HCT116 (cell line): ENCODE measurements around the gene DDI2. TPM values are rescaled to one million over a fixed set of nuclear protein-coding genes. Genes with fewer than 3 reads are reported as not detected.

Experiments used
- ATAC-seq: fragments of 200-7000 bp; cut with Tn5 transposase; 2 replicates; pipeline ENCODE4 v1.9.1; 2020; ENCODE audit warnings: mild to moderate bottlenecking, moderate library complexity
- BruUV-seq: library from RNA; stranded (reverse); fragments of 400-500 nt; replicated peaks from 2 replicates; lab custom pipeline; 2021; lab: Mats Ljungman, UMichigan
- CTCF ChIA-PET: fragments of 300-600 bp; sonication (Branson Sonifier 250); formaldehyde crosslinking; loops from one replicate; lab custom pipeline; 2021; ENCODE audit warnings: antibody characterized with exemption; lab: Charles Lee
- POLR2A ChIA-PET: fragments of 300-600, 350-600 bp; sonication (Branson Sonifier 250); formaldehyde crosslinking; loops from one replicate; lab custom pipeline; 2021; ENCODE audit warnings: antibody characterized with exemption; lab: Charles Lee
- RAD21 ChIA-PET, 2 experiments: fragments of 300-600 bp; sonication (Branson Sonifier 250); formaldehyde crosslinking; loops; one replicate each; lab custom pipeline; 2023; ENCODE audit warnings: low total read pairs in 2 of 2; ENCODE audit not compliant: uncharacterized antibody in 2 of 2, unreplicated experiment in 2 of 2, low non-redundant PET in 1 of 2; lab: Charles Lee
- DNase-seq: peaks from one replicate; pipeline ENCODE4 v3.0.0-alpha.2; 2010; ENCODE audit warnings: low read depth, low spot score
- H2AFZ ChIP-seq: fragments of 200-600 bp; shearing (Covaris generic), sonication (generic); 2 replicates; pipeline ENCODE4 v1.6.1; 2017; ENCODE audit warnings: low read depth, mixed run types, mixed read lengths, antibody characterized with exemption, low read length; ENCODE audit not compliant: poor library complexity, severe bottlenecking
- H3K27ac ChIP-seq: 2 replicates; pipeline ENCODE4 v1.5.1; 2012; ENCODE audit warnings: low read depth, low read length
- H3K27me3 ChIP-seq: fragments of 200-600 bp; sonication (generic); 2 replicates; pipeline ENCODE4 v1.6.1; 2016; ENCODE audit warnings: mixed run types, low read length, mixed read lengths; ENCODE audit not compliant: insufficient read depth
- H3K36me3 ChIP-seq, 2 experiments: fragments of 200-500 bp in 1 of 2; fragments of 200-600 bp in 1 of 2; sonication (Bioruptor generic) in 1 of 2; sonication (generic) in 1 of 2; 2 replicates each; pipeline versions ENCODE4 v1.5.1 to v1.6.1; 2014 to 2016; ENCODE audit warnings: low read length in 2 of 2, inconsistent platforms in 1 of 2, mixed read lengths in 1 of 2, mixed run types in 1 of 2; ENCODE audit not compliant: insufficient read depth in 2 of 2, control insufficient read depth in 1 of 2
- H3K4me1 ChIP-seq, 2 experiments: fragments of 200-600 bp in 1 of 2; sonication (generic) in 1 of 2; 2 replicates each; pipeline versions ENCODE4 v1.5.1 to v1.6.1; 2012 to 2017; ENCODE audit warnings: low read length in 2 of 2, inconsistent platforms in 1 of 2, mild to moderate bottlenecking in 1 of 2, mixed read lengths in 1 of 2, mixed run types in 1 of 2, moderate library complexity in 1 of 2; ENCODE audit not compliant: insufficient read depth in 2 of 2, control insufficient read depth in 1 of 2
- H3K4me2 ChIP-seq: fragments of 200-600 bp; sonication (generic); 2 replicates; pipeline ENCODE4 v1.6.1; 2017; ENCODE audit warnings: mixed run types, low read length, mixed read lengths
- H3K4me3 ChIP-seq, 2 experiments: fragments of 200-600 bp in 1 of 2; sonication (generic) in 1 of 2; replicated peaks in 1 of 2; 2 replicates each; pipeline ENCODE4 v1.5.1; 2011 to 2016; ENCODE audit warnings: low read length in 2 of 2, control low read depth in 1 of 2, low read depth in 1 of 2, mild to moderate bottlenecking in 1 of 2, mixed read lengths in 1 of 2, mixed run types in 1 of 2
- H3K79me2 ChIP-seq: fragments of 200-600 bp; sonication (generic); 2 replicates; pipeline ENCODE4 v1.6.1; 2017; ENCODE audit warnings: mild to moderate bottlenecking, mixed run types, low read length, moderate library complexity, mixed read lengths; ENCODE audit not compliant: insufficient read depth
- H3K9ac ChIP-seq: fragments of 200-600 bp; sonication (generic); 2 replicates; pipeline ENCODE4 v1.6.1; 2016; ENCODE audit warnings: low read length, mixed read lengths
- H3K9me2 ChIP-seq: fragments of 200-600 bp; sonication (generic), shearing (Covaris generic); 2 replicates; pipeline ENCODE4 v1.6.1; 2017; ENCODE audit warnings: mixed run types, mild to moderate bottlenecking, moderate library complexity; ENCODE audit not compliant: insufficient read depth
- H3K9me3 ChIP-seq, 2 experiments: fragments of 200-500 bp in 1 of 2; fragments of 200-600 bp in 1 of 2; sonication (Bioruptor generic) in 1 of 2; sonication (generic) in 1 of 2; 2 replicates each; pipeline ENCODE4 v1.6.1; 2014 to 2017; ENCODE audit warnings: low read length in 2 of 2, mixed read lengths in 2 of 2, inconsistent platforms in 1 of 2, low read depth in 1 of 2, mild to moderate bottlenecking in 1 of 2, mixed run types in 1 of 2, moderate library complexity in 1 of 2; ENCODE audit not compliant: control insufficient read depth in 1 of 2, insufficient read depth in 1 of 2
- H4K20me1 ChIP-seq: fragments of 200-600 bp; sonication (generic), shearing (Covaris generic); 2 replicates; pipeline ENCODE4 v1.6.1; 2017; ENCODE audit warnings: mixed run types, mild to moderate bottlenecking, moderate library complexity; ENCODE audit not compliant: insufficient read depth
- ATF3 ChIP-seq: IDR thresholded peaks from 2 replicates; pipeline ENCODE4 v1.6.1; 2012
- CTCF ChIP-seq, 3 experiments: fragments of 200-600 bp in 1 of 3; sonication (generic) in 1 of 3; IDR thresholded peaks in 2 of 3; conservative IDR thresholded peaks in 1 of 3; 2 replicates each; pipeline ENCODE4 v1.5.1; 2012 to 2017; ENCODE audit warnings: low read depth in 2 of 3, low read length in 2 of 3, antibody characterized with exemption in 1 of 3, borderline replicate concordance in 1 of 3, control low read depth in 1 of 3, mild to moderate bottlenecking in 1 of 3, mixed read lengths in 1 of 3, mixed run types in 1 of 3, moderate library complexity in 1 of 3; ENCODE audit not compliant: insufficient read depth in 1 of 3
- EZH2 ChIP-seq: fragments of 200-600 bp; sonication (generic); IDR thresholded peaks from 2 replicates; pipeline ENCODE4 v1.6.1; 2017; ENCODE audit warnings: antibody characterized with exemption, mixed run types
- JUND ChIP-seq: IDR thresholded peaks from 2 replicates; pipeline ENCODE4 v1.6.1; 2012
- MAX ChIP-seq: IDR thresholded peaks from 2 replicates; pipeline ENCODE4 v1.6.1; 2012
- POLR2A ChIP-seq: IDR thresholded peaks from 2 replicates; pipeline ENCODE4 v1.7.0; 2011; ENCODE audit warnings: borderline replicate concordance; ENCODE audit not compliant: insufficient read depth, insufficient read length; ENCODE audit errors: extremely low read depth
- POLR2AphosphoS5 ChIP-seq: IDR thresholded peaks from 2 replicates; pipeline ENCODE4 v1.6.1; 2011; ENCODE audit warnings: mild to moderate bottlenecking, low read depth, low read length, moderate library complexity
- TCF7L2 ChIP-seq: IDR thresholded peaks from 2 replicates; pipeline ENCODE4 v1.7.0; 2011; ENCODE audit warnings: borderline replicate concordance, inconsistent platforms; ENCODE audit not compliant: insufficient read depth, insufficient read length; ENCODE audit errors: extremely low read depth
- ZBTB33 ChIP-seq: IDR thresholded peaks from 2 replicates; pipeline ENCODE4 v1.6.1; 2011; ENCODE audit warnings: mild to moderate bottlenecking, low read length, moderate library complexity; ENCODE audit not compliant: insufficient replicate concordance; ENCODE audit errors: extremely low read depth
- ZFX ChIP-seq: fragments of 450-650 bp; IDR thresholded peaks from 2 replicates; pipeline ENCODE4 v1.6.1; 2017
- intact Hi-C: fragments of 100-400 bp; cut with micrococcal nuclease; formaldehyde crosslinking; loops from 2 replicates; pipeline ENCODE4 v1.10.0; 2022
- total RNA-seq: library from RNA; stranded (reverse); gene quantifications from one replicate; pipeline ENCODE4 v1.2.1, GENCODE V29; 2021; ENCODE audit not compliant: unreplicated experiment

Gene DDI2
- total RNA-seq, 1 experiment from 2014 or later, result 26.3 TPM

GRCh38 chr1:15571266-15571665, 46.0 kb upstream of the DDI2 start:
- Histone ChIP-seq H3K9me3 (no peaks in the 10 kb centered on the region), H2AFZ (no peak overlapping the region), H3K4me2 (no peak overlapping the region), H3K4me1 (no peaks in the 10 kb centered on the region), H4K20me1 (no peaks in the 10 kb centered on the region), H3K27me3 (no peaks in the 10 kb centered on the region), H3K79me2 (no peaks in the 10 kb centered on the region), H3K9me2 (no peaks in the 10 kb centered on the region), H3K36me3 (peaks cover 10 to 17% of the 10 kb centered on the region in 2 experiments; a peak in 3 of 4 replicates), H3K9ac (no peak overlapping the region), H3K27ac (no peak overlapping the region), H3K4me3 (no peak overlapping the region)
- CTCF ChIA-PET, result no interaction called here
- POLR2A ChIA-PET, result no interaction called here
- intact Hi-C loops, result no loop called here
- DNase-seq (no peak), ATAC-seq (no peak)
- RAD21 ChIA-PET, result no interaction called here
- no peak for TF ChIP-seq ZBTB33
- no peak for TF ChIP-seq POLR2AphosphoS5
- TF ChIP-seq MAX, result no peak
- no peak for TF ChIP-seq POLR2A
- TF ChIP-seq JUND, result no peak
- no peak for TF ChIP-seq ZFX
- TF ChIP-seq ATF3, result no peak
- no peak for TF ChIP-seq CTCF (IDR thresholded peaks at IDR 0.05 in 2 of 3, conservative IDR thresholded peaks at IDR 0.05 in 1 of 3; ENCODE audit: borderline replicate concordance in 1 of 3, insufficient read depth in 1 of 3, low read depth in 2 of 3, low read length in 2 of 3)
- TF ChIP-seq EZH2, result no peak
- TF ChIP-seq TCF7L2, result no peak
- no TSS peak for BruUV-seq
